Muscle of back (tissue), 13 donors: ENCODE results near the gene FAM111A. TPM values are rescaled to one million over a fixed set of nuclear protein-coding genes. Genes with fewer than 3 reads are reported as not detected.
A peak's percentile ranks its signal among the peaks of the same experiment; 100 is the strongest.
"Not testable (repeated sequence)": the region's sequence is repeated elsewhere in the genome, so short reads cannot be mapped to it uniquely, and the experiment has no call there.

ENCODE experiments used
- DNase-seq, 3 donors: peaks; one replicate each; pipeline versions ENCODE4 v3.0.0 to v3.0.0-alpha.2; 2013
- long read RNA-seq, 9 donors: transcript quantifications; one replicate each; lab custom pipeline, GENCODE V29; 2026
- polyA plus RNA-seq, 10 donors: library from polyadenylated mRNA; unstranded; fragments of 120-200 nt; gene quantifications; one replicate each; pipeline ENCODE4 v1.2.1, GENCODE V29; 2013; ENCODE audit not compliant: insufficient read length in 10 of 10

The FAM111A gene, protein sequence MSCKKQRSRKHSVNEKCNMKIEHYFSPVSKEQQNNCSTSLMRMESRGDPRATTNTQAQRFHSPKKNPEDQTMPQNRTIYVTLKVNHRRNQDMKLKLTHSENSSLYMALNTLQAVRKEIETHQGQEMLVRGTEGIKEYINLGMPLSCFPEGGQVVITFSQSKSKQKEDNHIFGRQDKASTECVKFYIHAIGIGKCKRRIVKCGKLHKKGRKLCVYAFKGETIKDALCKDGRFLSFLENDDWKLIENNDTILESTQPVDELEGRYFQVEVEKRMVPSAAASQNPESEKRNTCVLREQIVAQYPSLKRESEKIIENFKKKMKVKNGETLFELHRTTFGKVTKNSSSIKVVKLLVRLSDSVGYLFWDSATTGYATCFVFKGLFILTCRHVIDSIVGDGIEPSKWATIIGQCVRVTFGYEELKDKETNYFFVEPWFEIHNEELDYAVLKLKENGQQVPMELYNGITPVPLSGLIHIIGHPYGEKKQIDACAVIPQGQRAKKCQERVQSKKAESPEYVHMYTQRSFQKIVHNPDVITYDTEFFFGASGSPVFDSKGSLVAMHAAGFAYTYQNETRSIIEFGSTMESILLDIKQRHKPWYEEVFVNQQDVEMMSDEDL
- 10 to 100 TPM; 16.9 to 46.2 (median 27.4) TPM for polyA plus RNA-seq
- long read RNA-seq, donor 1, partial matches to known transcripts, result 0 of 1 reads
- long read RNA-seq, donor 1, other reads (novel, unspliced or antisense), result 0 of 1 reads
- long read RNA-seq, donor 2, partial matches to known transcripts, result 0 of 1 reads
- long read RNA-seq, donor 2, other reads (novel, unspliced or antisense), result 0 of 1 reads
- long read RNA-seq, donor 3, result 0 reads
- long read RNA-seq, donor 4, partial matches to known transcripts, result 0 of 1 reads
- long read RNA-seq, donor 4, other reads (novel, unspliced or antisense), result 0 of 1 reads
- long read RNA-seq, donor 5, partial matches to known transcripts, result 0 of 3 reads
- long read RNA-seq, donor 5, other reads (novel, unspliced or antisense), result 0 of 3 reads
- long read RNA-seq, donor 6, partial matches to known transcripts, result 0 of 2 reads
- long read RNA-seq, donor 6, other reads (novel, unspliced or antisense), result 0 of 2 reads
- long read RNA-seq, donor 7, full-length matches to known transcripts, result 3 of 3 reads
- long read RNA-seq, donor 7, partial matches to known transcripts, result 0 of 3 reads
- long read RNA-seq, donor 7, other reads (novel, unspliced or antisense), result 0 of 3 reads
- long read RNA-seq, donor 8, partial matches to known transcripts, result 0 of 3 reads
- long read RNA-seq, donor 8, other reads (novel, unspliced or antisense), result 0 of 3 reads
- long read RNA-seq, donor 9, result 0 reads

DNA sequence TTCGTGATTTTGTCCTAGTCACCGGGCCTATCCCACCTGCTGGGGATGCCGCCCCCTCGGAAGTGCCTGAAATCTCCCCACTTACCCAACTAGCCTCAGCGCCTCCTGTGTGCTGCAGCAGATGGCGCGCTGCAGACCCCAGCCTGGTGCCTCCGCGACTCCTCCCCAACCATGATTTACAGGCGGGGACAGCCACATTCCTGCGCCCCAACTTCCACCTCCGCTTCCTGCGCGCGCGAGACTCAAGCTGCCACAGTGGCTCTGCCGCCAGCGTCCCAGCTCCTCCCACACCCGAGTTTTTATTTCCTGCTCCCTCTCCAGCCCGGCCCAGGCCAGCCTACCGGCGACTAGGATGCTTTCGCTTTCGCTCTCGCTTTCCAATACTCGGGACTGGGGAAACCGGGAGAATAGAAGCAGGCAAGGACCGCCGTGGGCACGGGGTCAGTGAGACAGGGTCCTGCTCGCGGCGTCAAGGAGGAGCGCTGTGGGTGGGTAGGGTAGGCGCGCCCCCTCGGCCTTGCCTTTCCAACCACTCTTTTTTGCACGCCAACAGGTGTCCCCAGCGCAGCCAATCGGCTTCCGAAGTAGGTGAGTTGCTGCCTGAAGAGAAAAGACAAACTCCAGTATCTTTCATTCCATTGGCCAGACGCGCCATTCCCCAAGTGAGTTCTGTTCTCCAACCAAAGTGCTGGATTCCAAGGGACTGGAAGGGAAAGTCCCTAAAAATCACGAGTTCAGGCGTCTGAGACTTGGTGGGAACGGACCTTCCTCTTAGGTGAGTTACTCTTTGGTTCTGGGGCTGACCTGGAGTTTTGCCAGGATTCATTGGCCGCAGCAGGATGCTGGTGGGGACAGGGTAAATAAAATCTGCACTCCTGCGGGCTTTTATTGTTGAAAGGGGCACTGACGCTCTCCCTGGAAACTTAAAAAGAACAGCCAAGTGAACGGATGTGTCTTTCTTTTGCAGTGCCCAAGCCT is at the start of gene FAM111A:
TSS of gene FAM111A (plus strand) at position 327 of the 978 bp plus-strand sequence. CDS start 6,017 bp downstream, outside the sequence.
- DNase-seq, result peak; percentile 81 to 97 (median 88)

DNA sequence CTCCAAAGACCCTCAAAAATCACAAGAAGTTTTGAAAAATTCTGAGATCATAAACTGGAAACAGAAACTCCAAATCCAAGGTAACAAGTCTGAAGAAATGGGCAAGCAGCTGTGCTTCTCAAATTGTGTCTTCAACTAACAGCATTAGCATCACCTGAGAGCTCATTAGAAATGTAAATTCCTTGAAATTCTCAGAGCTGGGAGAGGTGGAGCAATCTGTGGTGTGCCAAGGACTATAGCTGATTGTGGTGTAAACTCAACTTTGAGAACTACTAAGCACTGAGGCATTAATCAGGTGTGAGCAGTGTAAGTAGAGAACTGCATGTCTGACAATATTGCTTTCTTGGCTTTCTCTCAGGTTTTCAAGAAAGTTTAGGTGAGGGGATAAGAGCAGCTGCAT is 49.1 kb upstream of the FAM111A start:
- DNase-seq, result not testable (repeated sequence)

DNA sequence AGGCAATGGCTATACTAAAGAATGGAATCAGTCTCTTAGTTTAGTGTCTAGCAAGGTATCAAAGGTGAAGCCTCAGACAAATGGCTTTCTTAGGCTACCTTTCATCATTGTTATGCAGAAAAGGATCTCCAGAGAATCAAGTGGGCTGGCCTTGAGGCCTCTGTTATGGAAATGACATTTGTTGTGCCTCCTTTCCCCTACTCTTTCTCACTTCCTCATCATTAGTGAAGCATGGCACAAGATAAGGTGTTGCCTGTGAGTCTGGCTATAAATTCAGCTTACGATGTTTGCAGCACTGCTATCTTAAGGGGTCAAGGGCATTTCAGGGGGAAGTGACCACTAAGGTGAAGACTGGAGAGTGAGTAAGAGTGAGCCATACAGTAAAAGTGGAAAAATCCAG is 47.4 kb upstream of the FAM111A start:
- not testable (repeated sequence) for DNase-seq

DNA sequence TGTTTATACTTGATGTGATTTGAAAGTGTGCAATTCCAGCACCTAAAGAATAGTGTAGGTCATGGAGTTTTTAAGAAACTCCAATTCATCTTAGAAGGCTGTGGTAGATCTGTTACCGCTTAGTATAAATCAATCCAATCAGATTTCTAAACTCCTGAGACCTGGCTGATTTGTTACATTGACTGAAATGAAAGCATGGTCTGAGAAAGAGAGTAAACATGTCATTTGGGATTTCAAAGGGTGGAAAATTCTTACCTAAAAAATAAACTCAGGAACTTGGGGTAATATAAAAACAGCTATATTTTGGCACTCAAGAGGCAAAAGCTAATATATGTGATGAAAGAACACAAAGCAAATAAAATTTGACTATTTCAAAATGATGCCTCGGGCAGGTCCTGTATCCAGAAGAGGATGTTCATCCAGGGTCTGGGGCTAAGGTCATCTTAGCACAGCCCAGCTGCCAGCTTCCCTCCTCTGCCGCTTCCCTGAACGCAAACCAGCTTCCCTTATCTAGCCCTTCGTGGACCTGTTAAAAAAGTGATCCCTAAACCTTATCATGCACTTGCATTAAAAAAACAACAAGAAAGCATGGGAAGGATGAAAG is 46.6 kb upstream of the FAM111A start:
- not testable (repeated sequence) for DNase-seq

DNA sequence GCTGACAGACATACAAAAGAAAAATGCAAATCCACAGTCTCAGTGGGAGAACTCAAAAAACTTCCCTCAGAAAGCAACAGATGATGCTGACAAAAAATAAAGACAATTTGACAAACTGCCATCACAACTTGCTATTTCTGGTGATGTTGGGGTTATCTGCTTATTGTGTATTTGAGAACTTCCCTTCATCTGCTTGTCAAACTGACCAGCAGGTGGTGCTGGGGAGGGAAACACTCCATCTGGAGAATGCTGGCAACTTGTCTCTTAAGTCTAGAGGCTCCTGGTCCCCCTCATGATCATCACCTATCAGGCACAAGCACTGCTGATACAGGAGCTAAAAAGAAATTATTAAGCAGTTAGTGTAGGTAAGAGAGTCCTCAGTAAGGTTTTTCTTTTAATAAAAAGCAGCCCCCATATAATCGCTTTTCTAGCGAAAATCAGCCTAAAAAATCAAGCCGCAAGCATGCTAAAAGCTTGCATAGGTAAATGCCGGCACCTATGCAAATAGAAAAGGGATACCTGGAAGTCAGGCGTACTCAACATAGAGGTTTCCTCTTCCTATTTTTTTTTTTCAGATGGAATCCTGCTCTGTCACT is 45.4 kb upstream of the FAM111A start:
- peak; percentile 21 to 67 (median 41) for DNase-seq

- DNase-seq, result not testable (repeated sequence)
These were observed 44.7 kb upstream of the FAM111A start for GRCh38 chr11:59097938-59098337.

GRCh38 chr11:59102259-59102765 is 40.3 kb upstream of the FAM111A start:
- DNase-seq, result peak; percentile 21 to 55 (median 30)

DNA sequence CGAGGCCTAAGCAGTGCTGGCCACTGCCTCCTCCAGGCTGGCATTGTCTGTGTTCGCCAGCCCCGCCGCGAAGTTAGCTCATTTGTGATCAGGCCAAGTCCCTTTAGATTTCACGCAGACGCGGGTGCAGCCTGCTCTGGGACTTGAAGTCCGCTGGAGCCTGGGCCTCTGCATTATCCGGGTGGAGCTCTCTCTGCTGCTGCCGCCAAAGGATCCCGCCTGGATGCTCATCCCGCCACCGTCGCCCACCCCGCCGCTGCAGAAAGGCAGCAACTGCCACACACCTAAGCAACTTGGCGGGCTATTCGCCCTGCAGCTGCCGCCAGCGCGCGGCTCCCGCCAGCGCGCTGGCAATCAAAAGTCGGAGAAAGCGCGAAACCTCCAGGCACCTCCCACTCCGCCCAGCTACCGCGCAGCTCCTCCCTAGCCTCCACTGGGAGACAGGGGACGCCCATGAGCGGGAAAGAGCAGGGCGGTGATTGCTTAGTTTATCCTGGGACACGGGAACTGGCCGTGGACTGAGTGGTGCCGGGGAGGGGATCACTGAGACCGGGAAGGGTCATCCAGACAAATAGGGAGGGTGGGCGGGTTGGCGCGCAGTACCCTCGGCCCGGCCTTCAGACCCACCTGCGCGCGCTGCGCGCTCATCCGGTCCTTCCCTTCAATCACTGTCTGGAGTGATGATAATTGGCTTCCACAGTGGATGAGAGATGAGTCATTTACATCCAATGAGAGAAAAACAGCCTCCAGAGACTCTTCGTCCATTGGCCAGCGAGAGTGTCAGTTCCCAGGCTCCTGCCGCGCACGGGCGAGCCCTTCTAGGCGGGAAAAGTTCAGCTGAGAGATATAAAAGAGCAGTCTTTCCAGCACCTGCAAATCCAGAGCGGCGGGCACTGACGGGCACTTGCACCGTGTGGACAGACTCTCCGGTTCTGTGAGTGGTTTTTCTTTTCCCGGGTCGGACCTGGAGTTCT is 36.0 kb upstream of the FAM111A start, which contains the start of gene FAM111B:
TSS of gene FAM111B (plus strand) at position 875 of the 974 bp plus-strand sequence. CDS start 2,389 bp downstream, outside the sequence.
- DNase-seq, result peak; percentile 86 to 94 (median 91)

DNA sequence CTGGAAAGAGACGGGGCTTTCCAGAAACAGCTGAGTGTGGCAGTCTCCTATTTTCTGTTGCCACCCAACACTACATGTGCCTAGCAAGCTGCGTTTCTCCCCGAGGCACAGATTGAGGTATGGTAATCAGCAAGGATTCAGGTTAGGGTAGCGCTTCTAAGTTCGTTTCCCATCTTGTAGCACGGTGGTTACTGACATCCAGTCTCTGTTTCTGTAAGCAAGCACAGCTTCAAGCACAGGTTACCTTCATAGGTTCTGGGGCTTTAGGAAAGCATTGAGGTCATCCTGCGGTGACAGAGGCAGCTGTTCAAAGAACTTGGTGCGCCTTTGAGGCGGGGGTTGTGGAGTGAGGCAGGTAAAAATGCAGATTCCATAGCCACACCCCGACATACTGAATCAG is 34.9 kb upstream of the FAM111A start:
- peak in 1 of 3 donors; percentile 28 for DNase-seq

- no peak for DNase-seq
These were observed 30.2 kb upstream of the FAM111A start for GRCh38 chr11:59112494-59112893.

DNA sequence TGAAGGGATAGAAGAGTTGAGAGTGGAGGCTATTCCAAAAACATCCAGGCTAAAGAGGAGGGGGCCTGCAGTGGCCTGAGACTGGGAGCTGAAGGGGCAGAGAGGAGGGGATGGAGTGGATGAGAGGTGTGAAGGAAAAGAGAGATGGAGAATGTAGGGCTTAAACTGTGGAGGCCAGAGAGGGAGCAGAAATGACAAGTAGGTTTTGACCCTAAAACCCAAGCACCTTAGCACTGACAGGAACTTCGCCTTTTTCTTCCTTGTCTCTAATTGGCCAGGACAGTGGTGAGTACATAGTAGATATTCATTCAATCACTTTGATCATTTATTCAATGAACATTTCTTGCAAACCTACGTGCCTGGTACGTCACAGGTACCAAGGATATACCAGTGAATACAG is 28.3 kb upstream of the FAM111A start:
- no peak for DNase-seq

GRCh38 chr11:59115553-59115952 is 27.1 kb upstream of the FAM111A start:
- no peak for DNase-seq

DNA sequence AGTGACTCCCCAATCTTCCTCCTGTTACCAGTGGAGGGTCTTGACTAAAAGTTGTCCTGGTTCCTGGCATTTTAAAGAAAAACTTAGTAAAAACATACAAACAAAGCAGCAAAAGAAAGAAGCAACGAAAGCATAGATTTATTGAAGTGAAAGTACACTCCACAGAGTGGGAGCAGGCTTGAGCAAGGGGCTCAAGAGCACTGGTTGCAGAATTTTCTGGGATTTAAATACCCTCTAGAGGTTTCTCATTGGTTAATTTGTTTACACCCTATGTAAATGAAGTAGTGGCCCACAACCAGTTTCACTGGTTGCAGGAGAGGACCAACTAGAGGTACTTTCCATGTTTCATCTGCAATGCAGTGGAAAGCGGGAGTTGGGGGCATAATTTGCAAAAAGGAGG is 24.9 kb upstream of the FAM111A start:
- no peak for DNase-seq

DNA sequence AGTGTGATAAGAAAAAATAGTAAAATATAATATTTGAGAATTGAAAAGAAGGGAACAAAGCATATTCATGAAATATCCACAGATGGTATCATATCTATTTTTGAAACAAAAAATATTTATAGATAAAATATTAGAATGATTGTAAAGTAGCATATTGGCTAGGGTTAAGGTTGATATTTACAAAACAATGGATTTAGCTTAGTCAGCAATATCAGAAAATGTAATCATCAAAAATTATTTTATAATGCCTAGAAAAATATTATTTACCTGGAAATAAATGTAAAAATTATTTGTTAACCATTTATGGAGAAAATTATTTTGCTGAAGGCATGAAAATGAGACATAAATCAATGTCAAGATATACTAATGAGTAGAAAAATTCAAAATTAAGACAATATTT is 22.8 kb upstream of the FAM111A start:
- DNase-seq, result no peak

DNA sequence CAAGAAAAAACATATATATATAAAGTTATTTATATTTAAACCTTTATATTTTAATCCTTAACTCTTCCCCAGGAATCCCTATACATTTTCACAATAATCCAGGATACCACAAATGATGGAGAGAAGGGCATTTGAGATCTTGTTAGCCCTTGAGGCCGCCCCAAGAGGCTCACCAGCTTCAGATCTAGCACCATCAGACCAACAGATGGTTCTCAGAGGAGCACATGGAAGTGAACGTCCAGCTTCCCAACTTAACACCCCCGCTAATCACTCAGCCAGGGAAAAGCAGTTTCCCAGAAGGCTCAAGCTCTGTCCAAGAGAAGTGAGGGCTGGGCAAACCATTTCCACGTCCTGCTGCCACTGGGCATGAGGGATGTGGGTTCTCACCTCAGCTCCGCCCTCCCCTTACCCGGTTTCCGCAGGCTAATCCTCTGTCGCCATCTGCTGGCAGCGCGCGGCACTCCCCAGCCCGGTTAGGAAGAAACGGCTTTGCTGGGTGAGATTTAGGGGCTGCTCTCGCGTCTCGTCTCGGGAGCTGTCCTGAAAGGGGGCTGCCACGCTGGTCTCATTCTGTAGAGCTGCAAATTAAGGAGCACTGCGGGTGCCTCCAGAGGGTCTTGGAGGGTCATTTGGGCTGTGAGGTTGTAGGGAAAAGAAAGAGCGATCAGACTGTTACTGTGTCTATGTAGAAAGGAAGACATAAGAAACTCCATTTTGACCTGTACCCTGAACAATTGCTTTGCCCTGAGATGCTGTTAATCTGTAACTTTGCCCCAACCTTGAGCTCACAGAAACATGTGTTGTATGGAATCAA is 6.8 kb upstream of the FAM111A start:
- DNase-seq, result peak in 2 of 3 donors; percentile 81 to 89

- not testable (repeated sequence) for DNase-seq
These were observed 6.1 kb upstream of the FAM111A start for GRCh38 chr11:59136551-59136950.

- no peak for DNase-seq
These were observed 5.5 kb upstream of the FAM111A start for GRCh38 chr11:59137190-59137589.
